Activated B cell treated with CpG ODN at 0.5 μM for 24 hours (primary cell): ENCODE results near the gene DAND5. TPM values are rescaled to one million over a fixed set of nuclear protein-coding genes. Genes with fewer than 3 reads are reported as not detected.

Source experiments
- ATAC-seq: fragments of 200-7000 bp; cut with Tn5 transposase; one replicate; pipeline ENCODE4 v1.10.0; 2021; ENCODE audit warnings: low read depth, mild to moderate bottlenecking, moderate library complexity
- CTCF ChIA-PET: fragments of 350-600 bp; sonication (Branson Sonifier 250); formaldehyde crosslinking; loops from one replicate; lab custom pipeline; 2021; ENCODE audit warnings: antibody characterized with exemption; lab: Charles Lee
- POLR2A ChIA-PET: fragments of 350-600 bp; sonication (Branson Sonifier 250); formaldehyde crosslinking; loops from one replicate; lab custom pipeline; 2021; ENCODE audit warnings: antibody characterized with exemption; lab: Charles Lee
- DNase-seq: peaks from one replicate; pipeline ENCODE4 v3.0.0; 2022
- H3K27ac Mint-ChIP-seq: one replicate; pipeline ENCODE4 v1.8.0; 2020; ENCODE audit warnings: mixed read lengths
- H3K27me3 Mint-ChIP-seq: one replicate; pipeline ENCODE4 v1.8.0; 2021; ENCODE audit warnings: mixed read lengths
- H3K36me3 Mint-ChIP-seq: one replicate; pipeline ENCODE4 v1.8.0; 2021; ENCODE audit warnings: low read depth, mixed read lengths
- H3K4me1 Mint-ChIP-seq: one replicate; pipeline ENCODE4 v1.8.0; 2021; ENCODE audit warnings: mixed read lengths
- H3K4me3 Mint-ChIP-seq: one replicate; pipeline ENCODE4 v1.8.0; 2020; ENCODE audit warnings: mild to moderate bottlenecking, mixed read lengths
- H3K9me3 Mint-ChIP-seq: one replicate; pipeline ENCODE4 v1.8.0; 2020; ENCODE audit warnings: mixed read lengths
- CTCF ChIP-seq: fragments of 200-600 bp; IDR thresholded peaks from one replicate; pipeline ENCODE4 v1.8.0; 2022; ENCODE audit warnings: antibody characterized with exemption, mild to moderate bottlenecking
- intact Hi-C: fragments of 100-400 bp; cut with micrococcal nuclease; formaldehyde crosslinking; loops from one replicate; pipeline ENCODE4 v1.15.1; 2024
- total RNA-seq: library from RNA; stranded (reverse); gene quantifications from 2 replicates; pipeline ENCODE4 v1.2.3, GENCODE V29; 2022

DAND5 gene
- total RNA-seq, 1 donor from 2014 or later = not detected

- H3K27ac Mint-ChIP-seq = no peak overlapping the region
- H3K4me3 Mint-ChIP-seq = no peak overlapping the region
- intact Hi-C loops = no loop called here
- H3K36me3 Mint-ChIP-seq = no peaks in the 10 kb centered on the region
- peaks cover 18% of the 10 kb centered on the region for H3K27me3 Mint-ChIP-seq
- ChIA-PET POLR2A (no interaction called here), CTCF (no interaction called here)
- TF ChIP-seq CTCF = no peak
- no peaks in the 10 kb centered on the region for H3K4me1 Mint-ChIP-seq
- DNase-seq (no peak), ATAC-seq (no peak)
- no peaks in the 10 kb centered on the region for H3K9me3 Mint-ChIP-seq
Observed at GRCh38 chr19:13001166-13001501, 31.8 kb downstream of the DAND5 start.

DNA sequence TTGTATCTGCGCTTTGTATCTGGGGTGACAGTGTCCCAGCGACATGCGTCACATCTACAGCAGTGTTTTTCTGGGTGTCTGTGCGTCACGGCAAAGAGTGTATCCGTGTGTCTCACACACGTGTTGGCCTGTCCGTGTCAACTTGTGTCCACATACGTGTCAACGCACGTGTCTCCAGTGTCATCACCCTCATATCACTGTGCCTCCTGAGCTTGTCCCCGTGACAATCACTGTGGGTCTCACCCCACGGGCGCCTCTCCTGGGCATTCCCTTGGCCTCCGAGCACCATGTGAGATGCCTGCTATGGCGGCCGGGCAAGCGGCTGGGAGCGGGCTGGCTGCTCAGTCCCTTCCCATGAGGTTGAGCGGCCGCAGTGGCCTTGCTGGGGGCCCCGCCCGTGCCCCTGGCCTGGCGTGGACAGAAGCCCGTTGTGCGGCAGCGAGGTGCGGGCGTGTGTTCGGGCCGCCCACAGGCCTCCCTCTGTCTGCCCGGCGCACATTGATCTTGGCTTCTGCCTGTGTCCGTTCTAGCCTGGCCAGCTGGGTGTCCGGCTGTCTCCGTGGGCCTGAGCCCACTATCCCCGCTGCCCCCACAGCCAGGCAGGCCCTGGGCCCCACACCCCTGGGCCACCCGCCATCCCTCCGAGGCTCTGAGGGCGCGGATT is 32.3 kb downstream of the DAND5 start:
- intact Hi-C loops = no loop called here
- Mint-ChIP-seq H3K9me3 (no peaks in the 10 kb centered on the region), H3K27me3 (peaks cover 18% of the 10 kb centered on the region), H3K27ac (no peak overlapping the region), H3K36me3 (no peaks in the 10 kb centered on the region), H3K4me1 (no peaks in the 10 kb centered on the region), H3K4me3 (no peak overlapping the region)
- CTCF ChIA-PET = no interaction called here
- TF ChIP-seq CTCF = no peak
- POLR2A ChIA-PET = no interaction called here
- ATAC-seq (no peak), DNase-seq (no peak)

DNA sequence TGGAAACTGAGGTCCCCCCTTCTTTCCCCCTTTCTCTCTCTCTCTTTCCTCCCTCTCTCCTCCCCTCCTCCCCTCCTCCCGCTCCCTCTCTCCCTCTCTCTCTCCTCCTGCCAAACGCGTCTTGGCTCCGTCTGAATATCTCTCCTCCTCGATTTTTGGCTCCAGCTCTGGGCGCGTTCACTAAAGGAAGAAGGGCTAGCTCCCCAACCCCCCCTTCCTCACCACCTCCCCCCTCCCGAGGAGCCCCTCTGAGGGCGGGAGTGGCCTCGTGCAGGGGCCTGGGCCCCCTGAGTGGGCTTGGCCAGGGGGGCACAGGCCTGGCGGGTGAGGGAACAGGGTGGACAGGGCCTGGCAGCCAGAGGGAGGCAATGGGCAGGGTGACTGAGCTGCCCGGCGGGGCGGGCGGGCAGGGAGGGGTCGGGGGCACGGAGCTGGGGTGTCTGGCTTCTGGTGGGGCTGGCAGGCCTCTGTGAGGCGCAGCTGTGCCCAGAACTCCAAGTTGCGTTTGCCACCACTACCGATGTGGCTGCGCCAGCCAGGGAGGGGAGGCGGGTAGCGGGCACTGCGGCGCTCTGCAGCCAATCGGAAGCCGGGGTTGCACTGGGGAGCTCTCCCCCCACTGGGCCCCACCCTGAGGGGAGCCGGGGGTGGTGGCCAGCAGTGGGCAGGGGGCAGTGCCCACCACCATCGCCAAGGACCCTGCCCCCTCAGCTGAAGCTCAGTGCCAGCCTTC is 33.0 kb downstream of the DAND5 start:
- Mint-ChIP-seq H3K4me1 (no peaks in the 10 kb centered on the region), H3K4me3 (no peak overlapping the region), H3K36me3 (no peaks in the 10 kb centered on the region), H3K27ac (no peak overlapping the region), H3K9me3 (no peaks in the 10 kb centered on the region), H3K27me3 (peaks cover 18% of the 10 kb centered on the region)
- POLR2A ChIA-PET = no interaction called here
- DNase-seq (no peak), ATAC-seq (no peak)
- CTCF ChIA-PET = no interaction called here
- intact Hi-C loops = no loop called here
- TF ChIP-seq CTCF = no peak

DNA sequence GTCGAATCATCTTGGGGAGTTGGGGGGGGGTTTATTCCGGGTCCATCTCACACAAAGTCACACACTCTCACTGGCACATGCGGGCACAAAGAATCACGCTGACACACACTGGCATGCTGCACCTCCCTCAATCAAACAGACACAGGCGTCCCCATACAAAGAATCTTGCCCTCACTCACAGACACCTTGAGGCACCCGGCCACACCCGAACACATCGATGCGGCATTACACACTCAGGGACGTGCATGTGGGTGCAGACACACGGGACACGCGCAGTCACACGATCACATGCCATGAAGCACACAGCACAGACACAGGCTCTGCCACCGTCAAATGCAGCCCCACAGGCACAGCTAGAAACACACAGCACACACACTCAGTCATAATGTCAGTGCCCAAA is 33.7 kb downstream of the DAND5 start:
- Mint-ChIP-seq H3K36me3 (no peaks in the 10 kb centered on the region), H3K9me3 (no peaks in the 10 kb centered on the region), H3K27me3 (peaks cover 15% of the 10 kb centered on the region), H3K27ac (peak overlapping the region; percentile 50), H3K4me3 (no peak overlapping the region), H3K4me1 (no peaks in the 10 kb centered on the region)
- intact Hi-C loops = no loop called here
- no peak for ATAC-seq
- no peak for DNase-seq
- TF ChIP-seq CTCF = no peak
- ChIA-PET POLR2A (no interaction called here), CTCF (no interaction called here)

DNA sequence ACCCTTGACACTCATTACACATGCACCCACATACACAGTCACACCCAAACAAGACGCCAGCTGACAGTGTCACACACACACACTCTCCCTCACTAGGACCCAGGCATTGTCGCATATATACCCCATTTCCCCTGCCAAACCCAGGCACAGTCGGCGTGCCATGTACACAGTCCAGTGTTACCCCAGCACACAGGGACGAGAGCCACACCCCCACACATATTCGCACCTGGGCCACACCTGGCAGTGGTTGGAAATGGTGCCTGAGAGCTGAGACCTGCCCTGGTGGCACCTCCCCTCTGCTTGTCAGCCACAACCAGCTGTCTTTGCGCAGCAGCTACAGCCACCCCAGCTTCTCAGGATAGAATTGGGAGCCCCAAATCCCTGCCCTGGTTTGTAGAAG is 34.9 kb downstream of the DAND5 start:
- CTCF ChIA-PET = no interaction called here
- H3K27ac Mint-ChIP-seq = no peak overlapping the region
- no peaks in the 10 kb centered on the region for H3K36me3 Mint-ChIP-seq
- no peak for TF ChIP-seq CTCF
- no peaks in the 10 kb centered on the region for H3K4me1 Mint-ChIP-seq
- no peak overlapping the region for H3K4me3 Mint-ChIP-seq
- H3K9me3 Mint-ChIP-seq = no peaks in the 10 kb centered on the region
- intact Hi-C loops = no loop called here
- POLR2A ChIA-PET = no interaction called here
- peaks cover 23% of the 10 kb centered on the region for H3K27me3 Mint-ChIP-seq
- ATAC-seq (no peak), DNase-seq (no peak)
